Activated CD4-positive, CD25-positive, alpha-beta regulatory T cell treated with anti-CD3 and anti-CD28 coated beads, Interleukin-2, amount 50 U/mL, for 24 hours (primary cell): Measurements from ENCODE around the gene DHX38.
A peak's percentile ranks its signal among the peaks of the same experiment; 100 is the strongest.

ENCODE experiments used
- ATAC-seq, 2 donors: fragments of 150-1000 bp; cut with Tn5 transposase; one replicate each; pipeline ENCODE4 v1.10.0; 2021; ENCODE audit warnings: mild to moderate bottlenecking in 1 of 2, moderate library complexity in 1 of 2

The DHX38 gene

GRCh38 chr16:72123426-72123825, 29.8 kb downstream of the DHX38 start:
- ATAC-seq: no peak

GRCh38 chr16:72124148-72124547, 30.5 kb downstream of the DHX38 start:
- no peak for ATAC-seq

- peak in 1 of 2 donors; percentile 27 for ATAC-seq
These were observed 31.4 kb downstream of the DHX38 start for GRCh38 chr16:72124761-72125634.

- no peak for ATAC-seq
These were observed 32.2 kb downstream of the DHX38 start for GRCh38 chr16:72125635-72126428.

GRCh38 chr16:72126429-72126765, 32.8 kb downstream of the DHX38 start:
- no peak for ATAC-seq

- ATAC-seq: no peak
These were observed 35.1 kb downstream of the DHX38 start for GRCh38 chr16:72128701-72129100.

GRCh38 chr16:72129976-72130656, 36.5 kb downstream of the DHX38 start:
- no peak for ATAC-seq

GRCh38 chr16:72131036-72131435, 37.4 kb downstream of the DHX38 start:
- no peak for ATAC-seq

- no peak for ATAC-seq
These were observed 39.1 kb downstream of the DHX38 start for GRCh38 chr16:72132726-72133125.

- no peak for ATAC-seq
These were observed 40.9 kb downstream of the DHX38 start for GRCh38 chr16:72134507-72134906.

- no peak for ATAC-seq
These were observed 43.9 kb downstream of the DHX38 start for GRCh38 chr16:72137380-72138063.

GRCh38 chr16:72138064-72138572, 44.5 kb downstream of the DHX38 start:
- no peak for ATAC-seq

- ATAC-seq: no peak
These were observed 46.3 kb downstream of the DHX38 start for GRCh38 chr16:72139908-72140307.

GRCh38 chr16:72142476-72142875, 48.8 kb downstream of the DHX38 start:
- ATAC-seq: no peak

GRCh38 chr16:72149676-72150464, 56.2 kb downstream of the DHX38 start:
- ATAC-seq: no peak

GRCh38 chr16:72159386-72159785, 65.7 kb downstream of the DHX38 start:
- no peak for ATAC-seq

- ATAC-seq: no peak
These were observed 66.2 kb downstream of the DHX38 start for GRCh38 chr16:72159801-72160200.

GRCh38 chr16:72162105-72162692, 68.6 kb downstream of the DHX38 start:
- ATAC-seq: no peak
